Ovary (tissue), 9 donors: ENCODE results near the gene NPIPB4. TPM values are rescaled to one million over a fixed set of nuclear protein-coding genes. Genes with fewer than 3 reads are reported as not detected.

Experiments used
- polyA plus RNA-seq, 2 donors: library from polyadenylated mRNA; stranded (reverse); fragments of 200-250 nt in 1 of 2; fragments of 350-450 nt in 1 of 2; fragmentation: Illumina TruSeq in 1 of 2; extraction: RNeasy Lipid Tissue Mini Kit (QIAGEN cat#74804) in 1 of 2; gene quantifications; one replicate each; pipeline ENCODE4 v1.2.3, GENCODE V29; 2013 to 2014
- small RNA-seq: library from RNA; depleted of rRNA; stranded (forward); fragments of <200 nt; gene quantifications from one replicate; pipeline ENCODE3, GENCODE V24; 2016
- total RNA-seq, 7 donors: library from RNA; depleted of rRNA in 2 of 7; stranded (reverse); fragments of >200 nt in 2 of 7; fragmentation: NEBNext Ultra II Directional in 3 of 7; extraction: Animal tissue kit (Norgen Biotek cat#: 25700) in 3 of 7; gene quantifications; one replicate each; pipeline versions ENCODE4 v1.1.0 to v1.2.4, GENCODE V29; 2016 to 2023
- donor health status: DM: no; HTN: no; CAD: no; lungs with moderate emphysema.
- donor health status: DM: no; HTN: no; CAD: no.
- donor health status: Bipolar disorder and iron deficiency.
- donor health status: DM: yes; HTN: yes; CAD: no.
- donor health status: DM: no; HTN: no; CAD: no.
- donor health status: DM: yes; HTN: yes; CAD: no.

The NPIPB4 gene
- total and polyA plus RNA-seq, 9 donors: 10.0 to 183 (median 58.8) TPM

Small RNA genes lying within 50 kb of the gene (small RNA-seq; reads per million reads assigned to genes)
- gene AC092375.3: not detected

Other genes starting within 250 kb of the NPIPB4 start
- gene IGSF6, start 205.1 kb downstream of the NPIPB4 start, total RNA-seq: 1 to 10 TPM in 3 of 7 donors, under 1 TPM in 4; 0.48 to 4.6 (median 0.92) TPM
- gene IGSF6, start 205.1 kb downstream of the NPIPB4 start, polyA plus RNA-seq: 10 to 100 TPM in 1 of 2 donors, 1 to 10 TPM in 1; 1.3 to 15.4 TPM
- under 1 TPM in 3 of 7 donors, not detected in 4; 0.13 to 0.47 (median 0.15) TPM for gene OTOA, start 193.8 kb downstream of the NPIPB4 start, total RNA-seq
- gene OTOA, start 193.8 kb downstream of the NPIPB4 start, polyA plus RNA-seq: under 1 TPM; 0.04 to 0.27 TPM
- 100 to 1,000 TPM; 101 to 226 (median 164) TPM for gene UQCRC2, start 95.6 kb upstream of the NPIPB4 start, total RNA-seq
- 100 to 1,000 TPM; 131 to 325 TPM for gene UQCRC2, start 95.6 kb upstream of the NPIPB4 start, polyA plus RNA-seq
- not detected for gene PDZD9, start 143.4 kb upstream of the NPIPB4 start, total RNA-seq
- gene PDZD9, start 143.4 kb upstream of the NPIPB4 start, polyA plus RNA-seq: not detected
- 10 to 100 TPM; 14.3 to 33.3 (median 20.7) TPM for gene MOSMO, start 150.4 kb upstream of the NPIPB4 start, total RNA-seq
- gene MOSMO, start 150.4 kb upstream of the NPIPB4 start, polyA plus RNA-seq: 10 to 100 TPM; 11.6 to 15.5 TPM
- 10 to 100 TPM in 1 of 7 donors, 1 to 10 TPM in 4, under 1 TPM in 2; 0.33 to 46.2 (median 2.7) TPM for gene VWA3A, start 234.8 kb upstream of the NPIPB4 start, total RNA-seq
- under 1 TPM; 0.15 TPM for gene VWA3A, start 234.8 kb upstream of the NPIPB4 start, polyA plus RNA-seq